ENCODE results near the gene GABRA4. TPM values are rescaled to one million over a fixed set of nuclear protein-coding genes. Genes with fewer than 3 reads are reported as not detected.

Gene GABRA4
- total and polyA plus RNA-seq, 9 donors, result 0.03 to 0.24 (median 0.03) TPM; not detected in 6

DNA sequence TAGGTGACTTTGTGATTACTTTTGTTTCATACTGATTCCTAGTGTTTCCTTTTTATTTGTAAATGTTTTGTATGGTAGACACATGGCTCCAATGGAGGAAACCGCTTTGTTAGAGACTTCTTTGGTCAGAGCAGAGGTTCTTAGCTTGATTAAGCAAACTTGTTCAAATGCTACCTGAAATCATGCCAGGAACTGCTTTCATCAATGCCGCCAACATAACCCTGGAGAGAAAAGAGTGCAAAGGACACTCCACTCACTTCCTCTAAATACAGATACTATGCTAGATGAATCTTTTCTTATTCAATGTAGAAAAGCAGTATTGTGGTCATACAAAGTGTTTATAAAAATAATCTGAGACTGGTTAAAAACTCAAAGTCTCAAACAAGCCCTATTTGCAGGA lies 58.7 kb downstream of the GABRA4 start:
- WGBS (ENCODE audit: insufficient coverage), result no CpG with 5 or more reads among the region's 2 CpGs

DNA sequence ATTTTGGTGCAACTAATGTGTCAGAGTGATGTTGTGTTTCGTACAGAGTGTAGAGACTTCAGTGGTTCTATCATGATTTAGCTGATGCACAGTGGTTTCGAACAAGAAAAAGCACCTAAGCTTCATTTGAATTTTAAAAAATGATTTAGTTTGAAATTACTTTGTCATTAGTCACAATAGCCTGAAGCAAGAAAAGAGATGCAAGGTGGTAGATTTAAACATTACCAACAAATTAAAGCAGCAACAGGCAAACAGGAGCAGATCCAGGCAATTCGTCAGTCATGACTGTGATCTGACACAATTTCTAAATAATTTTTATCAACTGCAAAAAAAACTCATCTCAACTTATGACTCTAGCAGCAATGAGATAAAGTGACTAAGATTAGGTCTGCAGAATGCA lies 59.7 kb downstream of the GABRA4 start:
- no peak overlapping the region for H3K4me3 ChIP-seq (ENCODE audit: low read length)
- WGBS (ENCODE audit: insufficient coverage), result no CpG with 5 or more reads among the region's 3 CpGs
- H3K27me3 ChIP-seq (ENCODE audit: control insufficient read depth, insufficient read depth, low read length), result no peaks in the 10 kb centered on the region

More for the DNA sequence above, 58.7 kb downstream of the GABRA4 start:
- no peak overlapping the region for H3K27ac ChIP-seq (ENCODE audit: low read length)
- H3K4me3 ChIP-seq (ENCODE audit: low read length), result no peak overlapping the region
- H3K4me1 ChIP-seq (ENCODE audit: control insufficient read depth, insufficient read depth, low read length), result no peaks in the 10 kb centered on the region
- H3K27me3 ChIP-seq (ENCODE audit: control insufficient read depth, insufficient read depth, low read length), result no peaks in the 10 kb centered on the region
- no peaks in the 10 kb centered on the region for H3K9me3 ChIP-seq (replicated peaks; ENCODE audit: control insufficient read depth, low read depth, low read length)
- DNase-seq, result no peak
- no peaks in the 10 kb centered on the region for H3K36me3 ChIP-seq (ENCODE audit: control insufficient read depth, insufficient read depth, low read length)

DNA sequence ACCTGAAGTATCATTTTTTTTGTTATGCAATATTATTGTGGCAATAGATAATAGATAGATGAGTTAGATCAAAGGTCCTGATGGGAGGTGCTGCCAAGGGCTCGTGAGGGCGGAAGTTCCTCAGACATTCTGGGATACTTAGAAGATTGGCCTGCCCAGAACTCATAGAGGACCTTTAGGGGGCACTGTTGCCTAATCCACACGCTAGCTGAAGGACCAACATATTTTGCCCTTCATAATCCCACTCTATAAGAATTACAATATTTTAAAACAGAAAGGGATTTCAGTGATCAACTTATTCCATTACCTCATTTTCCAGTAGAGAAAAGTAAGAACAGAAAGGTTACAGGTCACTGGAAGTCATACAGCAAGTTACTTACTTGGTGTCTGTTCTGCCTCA lies 61.4 kb downstream of the GABRA4 start:
- DNase-seq, result peak; percentile 16
- Histone ChIP-seq H3K4me1 (ENCODE audit: control insufficient read depth, insufficient read depth, low read length) (no peaks in the 10 kb centered on the region), H3K36me3 (ENCODE audit: control insufficient read depth, insufficient read depth, low read length) (no peaks in the 10 kb centered on the region), H3K4me3 (ENCODE audit: low read length) (no peak overlapping the region), H3K9me3 (replicated peaks; ENCODE audit: control insufficient read depth, low read depth, low read length) (no peaks in the 10 kb centered on the region), H3K27ac (ENCODE audit: low read length) (no peak overlapping the region), H3K27me3 (ENCODE audit: control insufficient read depth, insufficient read depth, low read length) (no peaks in the 10 kb centered on the region)
- WGBS (ENCODE audit: insufficient coverage), result 21% methylated on average over 2 of the region's 3 CpGs

More for the DNA sequence above, 59.7 kb downstream of the GABRA4 start:
- DNase-seq, result no peak
- no peaks in the 10 kb centered on the region for H3K4me1 ChIP-seq (ENCODE audit: control insufficient read depth, insufficient read depth, low read length)
- no peaks in the 10 kb centered on the region for H3K36me3 ChIP-seq (ENCODE audit: control insufficient read depth, insufficient read depth, low read length)
- H3K9me3 ChIP-seq (replicated peaks; ENCODE audit: control insufficient read depth, low read depth, low read length), result no peaks in the 10 kb centered on the region
- no peak overlapping the region for H3K27ac ChIP-seq (ENCODE audit: low read length)

DNA sequence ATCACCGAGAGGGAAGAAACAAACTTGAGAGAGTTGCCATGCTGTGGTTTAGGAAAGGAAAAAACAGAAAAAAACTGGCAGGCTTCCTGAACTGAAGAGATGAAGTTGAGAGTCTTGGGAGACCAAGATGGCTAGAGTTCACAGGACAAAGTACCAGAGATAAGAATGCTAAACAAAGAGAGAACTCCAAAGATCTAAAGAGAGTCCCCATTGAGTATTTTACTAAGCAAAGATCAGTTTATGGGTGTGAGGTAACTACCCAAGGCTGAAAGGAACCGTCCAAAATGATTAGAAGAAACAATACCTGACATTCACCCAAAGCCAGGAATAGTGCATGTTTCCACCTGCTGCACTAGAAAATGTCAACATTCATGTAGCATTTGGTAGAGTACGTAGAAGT lies 62.5 kb downstream of the GABRA4 start:
- no peaks in the 10 kb centered on the region for H3K4me1 ChIP-seq (ENCODE audit: control insufficient read depth, insufficient read depth, low read length)
- no peaks in the 10 kb centered on the region for H3K36me3 ChIP-seq (ENCODE audit: control insufficient read depth, insufficient read depth, low read length)
- DNase-seq, result no peak
- no peak overlapping the region for H3K27ac ChIP-seq (ENCODE audit: low read length)
- no peaks in the 10 kb centered on the region for H3K9me3 ChIP-seq (replicated peaks; ENCODE audit: control insufficient read depth, low read depth, low read length)
- H3K4me3 ChIP-seq (ENCODE audit: low read length), result no peak overlapping the region
- WGBS (ENCODE audit: insufficient coverage), result no CpG with 5 or more reads among the region's 3 CpGs
- H3K27me3 ChIP-seq (ENCODE audit: control insufficient read depth, insufficient read depth, low read length), result no peaks in the 10 kb centered on the region

DNA sequence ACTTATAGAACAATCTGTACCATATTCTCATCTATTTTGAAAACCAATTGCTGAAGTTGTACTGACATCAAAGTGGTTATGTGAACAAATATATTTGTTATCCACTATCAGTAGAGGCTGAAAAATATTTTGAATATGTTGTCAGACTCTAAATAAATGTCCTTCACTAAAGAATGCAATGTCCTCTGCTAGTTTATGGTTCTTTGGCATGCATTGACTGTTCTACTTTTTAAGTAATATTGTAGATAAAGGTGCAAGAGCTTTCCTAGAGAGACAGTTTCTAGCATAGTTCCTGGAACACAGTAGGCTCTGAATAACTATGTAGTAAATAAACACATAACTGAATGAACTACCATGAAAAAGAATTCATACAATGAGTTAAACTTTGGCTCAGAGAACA lies 66.2 kb downstream of the GABRA4 start:
- Histone ChIP-seq H3K4me3 (ENCODE audit: low read length) (no peak overlapping the region), H3K9me3 (replicated peaks; ENCODE audit: control insufficient read depth, low read depth, low read length) (no peaks in the 10 kb centered on the region), H3K4me1 (ENCODE audit: control insufficient read depth, insufficient read depth, low read length) (no peaks in the 10 kb centered on the region), H3K36me3 (ENCODE audit: control insufficient read depth, insufficient read depth, low read length) (no peaks in the 10 kb centered on the region), H3K27me3 (ENCODE audit: control insufficient read depth, insufficient read depth, low read length) (no peaks in the 10 kb centered on the region), H3K27ac (ENCODE audit: low read length) (no peak overlapping the region)
- no peak for DNase-seq

DNA sequence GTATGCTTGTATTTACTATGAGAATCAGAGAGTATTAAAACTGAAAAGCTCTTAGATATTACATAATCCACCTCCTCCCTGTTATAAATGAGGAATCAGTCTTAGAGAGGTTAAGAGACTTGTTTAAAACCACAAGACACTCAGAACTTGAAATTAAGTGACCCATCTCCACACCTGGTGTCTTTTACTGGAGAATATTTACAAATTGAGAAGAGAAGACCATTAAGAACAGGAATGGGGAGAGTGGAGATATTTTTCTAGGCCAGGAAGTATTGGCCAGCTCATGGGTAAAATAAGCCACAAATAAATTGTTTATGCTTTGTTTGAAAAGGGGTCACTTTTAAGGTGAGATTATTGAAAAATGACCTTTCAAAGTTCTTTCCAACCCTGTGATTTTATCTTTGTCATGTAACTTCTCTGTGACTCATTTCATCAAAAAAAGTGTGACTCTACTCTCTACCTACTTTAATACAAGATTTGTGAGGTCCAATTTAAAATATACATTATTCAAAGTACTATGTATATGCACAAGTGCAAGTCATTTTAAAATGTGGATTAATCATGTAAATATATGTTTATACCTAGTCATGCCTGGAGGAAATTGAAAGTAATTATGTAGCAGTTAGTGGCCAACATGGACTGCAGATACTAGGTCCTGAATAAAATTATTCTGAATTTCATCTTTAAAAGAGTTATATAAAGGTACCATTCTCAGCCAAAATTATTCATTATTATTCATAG lies 68.4 kb downstream of the GABRA4 start:
- Histone ChIP-seq H3K27ac (ENCODE audit: low read length) (no peak overlapping the region), H3K4me3 (ENCODE audit: low read length) (no peak overlapping the region), H3K27me3 (ENCODE audit: control insufficient read depth, insufficient read depth, low read length) (no peaks in the 10 kb centered on the region), H3K36me3 (ENCODE audit: control insufficient read depth, insufficient read depth, low read length) (no peaks in the 10 kb centered on the region), H3K9me3 (replicated peaks; ENCODE audit: control insufficient read depth, low read depth, low read length) (no peaks in the 10 kb centered on the region), H3K4me1 (ENCODE audit: control insufficient read depth, insufficient read depth, low read length) (no peaks in the 10 kb centered on the region)
- DNase-seq, result no peak

DNA sequence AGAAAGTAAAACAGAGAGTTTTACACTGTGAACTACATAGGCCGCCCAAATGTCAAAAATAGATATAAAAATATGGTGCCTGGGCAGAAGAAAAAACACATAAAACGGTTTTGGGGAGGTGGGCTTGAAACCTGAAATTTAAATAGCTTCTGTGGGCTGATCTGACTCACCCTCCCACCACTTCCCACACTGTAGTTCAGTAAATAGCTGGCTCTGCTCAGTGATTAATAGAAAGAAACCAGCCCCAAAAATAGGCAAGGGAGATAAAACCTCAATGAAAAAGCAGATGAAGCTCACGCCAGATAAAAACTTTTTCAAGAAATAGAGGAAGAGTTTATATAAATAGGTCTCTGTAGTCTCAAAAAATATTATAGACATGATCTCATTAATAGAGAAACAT lies 71.2 kb downstream of the GABRA4 start:
- Histone ChIP-seq H3K4me3 (ENCODE audit: low read length) (no peak overlapping the region), H3K9me3 (replicated peaks; ENCODE audit: control insufficient read depth, low read depth, low read length) (no peaks in the 10 kb centered on the region), H3K4me1 (ENCODE audit: control insufficient read depth, insufficient read depth, low read length) (no peaks in the 10 kb centered on the region), H3K27ac (ENCODE audit: low read length) (no peak overlapping the region), H3K36me3 (ENCODE audit: control insufficient read depth, insufficient read depth, low read length) (no peaks in the 10 kb centered on the region), H3K27me3 (ENCODE audit: control insufficient read depth, insufficient read depth, low read length) (no peaks in the 10 kb centered on the region)
- DNase-seq, result no peak
- no CpG with 5 or more reads among the region's 3 CpGs for WGBS (ENCODE audit: insufficient coverage)

DNA sequence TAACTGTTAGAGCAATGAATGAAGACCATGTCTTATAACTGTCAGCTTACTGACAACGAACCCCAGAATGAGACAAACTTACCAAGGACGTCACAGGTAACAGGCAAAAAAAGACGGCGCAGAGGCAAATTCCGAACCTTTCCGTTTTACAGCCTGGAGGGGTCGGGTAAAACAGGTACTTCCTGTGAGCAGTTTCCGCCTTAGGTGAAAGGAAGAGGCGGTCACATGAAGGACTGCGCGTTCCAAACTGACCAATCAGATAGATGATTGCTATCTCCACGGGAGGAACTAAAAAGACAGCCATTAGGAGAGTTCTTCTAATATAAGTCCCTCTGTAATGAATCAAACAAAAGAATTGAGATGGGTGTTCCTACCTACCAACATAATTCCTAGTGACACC lies 84.3 kb downstream of the GABRA4 start, which contains the start of gene COX7B2:
TSS of gene COX7B2 (minus strand) at position 168 of the 400 bp plus-strand sequence. CDS start 174,053 bp downstream, outside the sequence.
- 85% methylated on average over 8 of the region's 12 CpGs for WGBS (ENCODE audit: insufficient coverage)
- no peak for DNase-seq
- H3K4me3 ChIP-seq (ENCODE audit: low read length), result no peak within 1 kb of the TSS
- H3K27ac ChIP-seq (ENCODE audit: low read length), result no peak within 1 kb of the TSS
- H3K9me3 ChIP-seq (replicated peaks; ENCODE audit: control insufficient read depth, low read depth, low read length), result no peaks in the 10 kb centered on the region
- no peaks in the 10 kb centered on the region for H3K4me1 ChIP-seq (ENCODE audit: control insufficient read depth, insufficient read depth, low read length)
- no peaks in the 10 kb centered on the region for H3K27me3 ChIP-seq (ENCODE audit: control insufficient read depth, insufficient read depth, low read length)
- H3K36me3 ChIP-seq (ENCODE audit: control insufficient read depth, insufficient read depth, low read length), result no peaks in the 10 kb centered on the region

DNA sequence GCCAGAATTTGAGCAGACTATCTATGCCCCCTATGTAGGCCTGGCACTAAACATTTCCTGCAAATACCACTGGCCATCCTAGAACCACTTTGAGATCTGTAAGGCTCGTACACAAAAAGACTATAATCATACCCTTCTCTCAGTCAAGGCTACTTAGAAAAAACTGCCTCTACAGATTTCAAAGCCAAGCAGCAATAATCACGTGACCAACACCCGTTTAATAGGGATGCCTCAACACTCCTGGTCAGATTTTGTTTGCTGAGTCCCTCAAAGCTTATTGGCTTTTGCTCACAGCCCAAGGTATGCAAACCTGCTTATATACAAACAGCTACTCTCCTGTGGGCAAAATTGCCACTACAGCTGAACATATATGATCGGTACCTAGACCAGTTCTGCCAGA lies 85.2 kb downstream of the GABRA4 start:
- Histone ChIP-seq H3K9me3 (replicated peaks; ENCODE audit: control insufficient read depth, low read depth, low read length) (no peaks in the 10 kb centered on the region), H3K27me3 (ENCODE audit: control insufficient read depth, insufficient read depth, low read length) (no peaks in the 10 kb centered on the region), H3K4me1 (ENCODE audit: control insufficient read depth, insufficient read depth, low read length) (no peaks in the 10 kb centered on the region), H3K36me3 (ENCODE audit: control insufficient read depth, insufficient read depth, low read length) (no peaks in the 10 kb centered on the region), H3K4me3 (ENCODE audit: low read length) (no peak overlapping the region), H3K27ac (ENCODE audit: low read length) (no peak overlapping the region)
- DNase-seq, result no peak
- WGBS (ENCODE audit: insufficient coverage), result 84% methylated on average over 4 of the region's 4 CpGs

DNA sequence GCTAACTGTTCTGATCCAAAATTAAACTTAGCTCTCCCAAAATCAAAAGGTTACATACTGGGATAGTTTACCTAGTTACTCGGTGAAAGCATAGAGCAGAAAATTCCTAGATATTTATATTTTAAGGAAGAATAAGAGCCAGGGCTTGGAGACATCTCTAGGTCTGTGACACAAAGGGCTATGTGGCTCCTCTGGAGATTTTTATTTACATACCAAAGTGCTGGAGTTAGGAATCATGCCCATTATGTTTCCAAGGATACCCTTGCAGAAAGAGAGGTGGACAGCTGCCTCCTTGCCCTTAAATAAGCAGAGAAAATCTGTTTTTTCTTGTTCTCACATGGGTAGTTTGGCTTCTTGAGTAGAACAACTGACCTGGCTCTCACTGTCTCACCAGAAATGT lies 93.3 kb downstream of the GABRA4 start:
- no peaks in the 10 kb centered on the region for H3K9me3 ChIP-seq (replicated peaks; ENCODE audit: control insufficient read depth, low read depth, low read length)
- H3K27ac ChIP-seq (ENCODE audit: low read length), result no peak overlapping the region
- no peaks in the 10 kb centered on the region for H3K36me3 ChIP-seq (ENCODE audit: control insufficient read depth, insufficient read depth, low read length)
- H3K4me1 ChIP-seq (ENCODE audit: control insufficient read depth, insufficient read depth, low read length), result no peaks in the 10 kb centered on the region
- DNase-seq, result no peak
- no peak overlapping the region for H3K4me3 ChIP-seq (ENCODE audit: low read length)
- WGBS (ENCODE audit: insufficient coverage), result no CpG with 5 or more reads among the region's 1 CpG
- H3K27me3 ChIP-seq (ENCODE audit: control insufficient read depth, insufficient read depth, low read length), result no peaks in the 10 kb centered on the region

DNA sequence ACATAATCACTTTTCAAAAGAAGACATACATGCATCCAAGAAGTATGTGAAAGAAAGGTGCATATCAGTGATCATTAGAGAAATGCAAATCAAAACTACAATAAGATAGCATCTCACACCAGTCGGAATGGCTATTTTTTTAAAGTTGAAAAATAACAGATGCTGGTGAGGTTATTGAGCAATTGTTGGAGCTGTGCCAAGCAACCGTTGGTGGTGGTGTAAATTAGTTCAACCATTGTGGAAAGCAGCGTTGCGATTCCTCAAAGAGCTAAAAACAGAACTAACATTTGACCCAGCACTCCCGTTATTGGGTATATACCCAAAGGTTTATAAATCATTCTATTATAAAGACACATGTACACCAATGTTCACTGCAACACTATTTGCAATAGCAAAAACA lies 98.6 kb downstream of the GABRA4 start:
- no peaks in the 10 kb centered on the region for H3K27me3 ChIP-seq (ENCODE audit: control insufficient read depth, insufficient read depth, low read length)
- no peak overlapping the region for H3K27ac ChIP-seq (ENCODE audit: low read length)
- no peak overlapping the region for H3K4me3 ChIP-seq (ENCODE audit: low read length)
- WGBS (ENCODE audit: insufficient coverage), result no CpG with 5 or more reads among the region's 5 CpGs
- H3K9me3 ChIP-seq (replicated peaks; ENCODE audit: control insufficient read depth, low read depth, low read length), result no peaks in the 10 kb centered on the region
- DNase-seq, result no peak
- no peaks in the 10 kb centered on the region for H3K36me3 ChIP-seq (ENCODE audit: control insufficient read depth, insufficient read depth, low read length)
- no peaks in the 10 kb centered on the region for H3K4me1 ChIP-seq (ENCODE audit: control insufficient read depth, insufficient read depth, low read length)
